ENCODE measurements around the gene ZBTB17. TPM values are rescaled to one million over a fixed set of nuclear protein-coding genes. Genes with fewer than 3 reads are reported as not detected.

ZBTB17 gene
- total and polyA plus RNA-seq, 10 of the 15 experiments (the other 5 are each of a cell fraction or from before 2014, with no cell fraction given): 0.87 to 59.4 (median 38.7) TPM

- TF ChIP-seq E2F8 (IDR thresholded peaks at IDR 0.05; ENCODE audit: low read depth, partially characterized antibody): no peak
- no peak for TF ChIP-seq ATF3 (IDR thresholded peaks at IDR 0.05; ENCODE audit: borderline replicate concordance, extremely low read depth, low read depth, low read length)
- TF ChIP-seq MLLT1 (IDR thresholded peaks at IDR 0.05): peak; percentile 81; the same call in 1 of the 2 replicates
- TF ChIP-seq SREBF2 (IDR thresholded peaks at IDR 0.05; ENCODE audit: low read length): no peak
- TF ChIP-seq JUNB (IDR thresholded peaks at IDR 0.05): peak; percentile 97
- TF ChIP-seq, protein P1, sequence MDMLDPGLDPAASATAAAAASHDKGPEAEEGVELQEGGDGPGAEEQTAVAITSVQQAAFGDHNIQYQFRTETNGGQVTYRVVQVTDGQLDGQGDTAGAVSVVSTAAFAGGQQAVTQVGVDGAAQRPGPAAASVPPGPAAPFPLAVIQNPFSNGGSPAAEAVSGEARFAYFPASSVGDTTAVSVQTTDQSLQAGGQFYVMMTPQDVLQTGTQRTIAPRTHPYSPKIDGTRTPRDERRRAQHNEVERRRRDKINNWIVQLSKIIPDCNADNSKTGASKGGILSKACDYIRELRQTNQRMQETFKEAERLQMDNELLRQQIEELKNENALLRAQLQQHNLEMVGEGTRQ (IDR thresholded peaks at IDR 0.05; ENCODE audit: borderline replicate concordance, low read depth, low read length): no peak
- no peak for TF ChIP-seq HDAC6 (IDR thresholded peaks at IDR 0.05; ENCODE audit: unreplicated experiment)
- 0 out of 2 replicates have a peak, but pooled peaks have one; percentile 54 for TF ChIP-seq STAT3 (IDR thresholded peaks at IDR 0.05; ENCODE audit: low read depth, low read length)
- no peak for TF ChIP-seq ZNF274 (IDR thresholded peaks at IDR 0.05; ENCODE audit: insufficient read depth, insufficient read length)
- peak; percentile 96; the same call in 1 of the 2 replicates for TF ChIP-seq ASH2L (IDR thresholded peaks at IDR 0.05; ENCODE audit: borderline replicate concordance, low read depth)
- TF ChIP-seq BCLAF1 (IDR thresholded peaks at IDR 0.05): no peak
- TF ChIP-seq MEF2A (IDR thresholded peaks at IDR 0.05; ENCODE audit: insufficient read depth, low read depth, low read length): peak; percentile 65
- TF ChIP-seq ZNF592 (IDR thresholded peaks at IDR 0.05): no peak
- TF ChIP-seq STAT1 (conservative IDR thresholded peaks at IDR 0.05): no peak
- TF ChIP-seq CHD2 (IDR thresholded peaks at IDR 0.05; ENCODE audit: borderline replicate concordance, low read depth, low read length): peak; percentile 66; the same call in 1 of the 2 replicates
These were observed 9.6 kb downstream of the ZBTB17 start (continued) for GRCh38 chr1:15966081-15966955.
